Keratinocyte (primary cell): Measurements from ENCODE around the gene AQP6. TPM values are rescaled to one million over a fixed set of nuclear protein-coding genes. Genes with fewer than 3 reads are reported as not detected.

Source experiments
- DNase-seq: peaks from one replicate; pipeline ENCODE4 v3.0.0-alpha.2; 2011; ENCODE audit warnings: low read depth, missing footprints, low spot score
- FAIRE-seq: peaks from 2 replicates; lab custom pipeline; 2011; peaks lifted over from hg19 to GRCh38; lab: Jason Lieb, UNC
- H2AFZ ChIP-seq: 2 replicates; pipeline ENCODE4 v1.6.0; 2012; ENCODE audit warnings: low read length, control low read depth, inconsistent platforms; ENCODE audit not compliant: control insufficient read depth
- H3K27ac ChIP-seq: 2 replicates; pipeline ENCODE4 v1.5.1; 2011; ENCODE audit warnings: low read length; ENCODE audit not compliant: control insufficient read depth, insufficient read depth
- H3K27me3 ChIP-seq: 3 replicates; pipeline ENCODE4 v1.6.0; 2011; ENCODE audit warnings: low read length; ENCODE audit not compliant: control insufficient read depth, insufficient read depth; ENCODE audit errors: extremely low read depth
- H3K36me3 ChIP-seq, 2 experiments: 2 replicates in 1 of 2; 3 replicates in 1 of 2; pipeline ENCODE4 v1.5.1; 2011; ENCODE audit warnings: low read length in 2 of 2, mild to moderate bottlenecking in 1 of 2; ENCODE audit not compliant: control insufficient read depth in 2 of 2, insufficient read depth in 2 of 2; ENCODE audit errors: extremely low read depth in 1 of 2
- H3K4me1 ChIP-seq: 3 replicates; pipeline ENCODE4 v1.5.1; 2011; ENCODE audit warnings: low read length; ENCODE audit not compliant: control insufficient read depth, insufficient read depth; ENCODE audit errors: extremely low read depth
- H3K4me2 ChIP-seq: 3 replicates; pipeline ENCODE4 v1.6.0; 2011; ENCODE audit warnings: low read depth, low read length; ENCODE audit not compliant: control insufficient read depth, insufficient read depth; ENCODE audit errors: extremely low read depth
- H3K4me3 ChIP-seq, 3 experiments: fragments of 200-600 bp in 1 of 3; sonication (generic) in 1 of 3; 2 replicates in 2 of 3; 3 replicates in 1 of 3; pipeline ENCODE4 v1.5.1; 2011 to 2016; ENCODE audit warnings: low read length in 3 of 3, mild to moderate bottlenecking in 3 of 3, control low read depth in 2 of 3, inconsistent platforms in 1 of 3, low read depth in 1 of 3, mixed read lengths in 1 of 3, mixed run types in 1 of 3, moderate library complexity in 1 of 3; ENCODE audit not compliant: control insufficient read depth in 2 of 3, insufficient read depth in 2 of 3; ENCODE audit errors: extremely low read depth in 1 of 3
- H3K79me2 ChIP-seq: 2 replicates; pipeline ENCODE4 v1.6.0; 2012; ENCODE audit warnings: low read length; ENCODE audit not compliant: control insufficient read depth, insufficient read depth
- H3K9ac ChIP-seq: 3 replicates; pipeline ENCODE4 v1.6.0; 2011; ENCODE audit warnings: low read length; ENCODE audit not compliant: control insufficient read depth, insufficient read depth; ENCODE audit errors: extremely low read depth
- H3K9me1 ChIP-seq: 3 replicates; pipeline ENCODE4 v1.6.0; 2011; ENCODE audit warnings: low read length; ENCODE audit not compliant: control insufficient read depth, insufficient read depth; ENCODE audit errors: extremely low read depth
- H3K9me3 ChIP-seq: 2 replicates; pipeline ENCODE4 v1.5.1; 2012; ENCODE audit warnings: low read depth, low read length; ENCODE audit not compliant: control insufficient read depth
- H4K20me1 ChIP-seq: 3 replicates; pipeline ENCODE4 v1.6.0; 2011; ENCODE audit warnings: low read length; ENCODE audit not compliant: control insufficient read depth, insufficient read depth; ENCODE audit errors: extremely low read depth
- CTCF ChIP-seq, 3 experiments: IDR thresholded peaks in 1 of 3; conservative IDR thresholded peaks in 1 of 3; optimal IDR thresholded peaks in 1 of 3; 2 replicates in 2 of 3; 3 replicates in 1 of 3; pipeline versions ENCODE3 to v1.5.1; 2011; ENCODE audit warnings: low read length in 3 of 3, mild to moderate bottlenecking in 3 of 3, moderate library complexity in 2 of 3, control low read depth in 1 of 3, inconsistent platforms in 1 of 3; ENCODE audit not compliant: insufficient read depth in 2 of 3; ENCODE audit errors: extremely low read depth in 1 of 3
- EZH2 ChIP-seq: IDR thresholded peaks from one replicate; pipeline ENCODE4 v1.6.1; 2012; ENCODE audit warnings: inconsistent platforms, mild to moderate bottlenecking, low read length, moderate library complexity
- dilution Hi-C: fragments of 300-500 bp; cut with MboI; formaldehyde crosslinking; loops from one replicate; pipeline ENCODE4 v1.7.0; 2020; ENCODE audit warnings: low sequenced_read_pairs; ENCODE audit not compliant: extremely low pct_ligation_motif_present
- polyA minus RNA-seq, 3 experiments: library from RNA; depleted of rRNA, polyadenylated mRNA; stranded (reverse); fragments of >200 nt; gene quantifications; 1 replicate in 1 of 3; 2 replicates in 1 of 3; 3 replicates in 1 of 3; pipeline ENCODE4 v1.2.3, GENCODE V29; 2011
- polyA plus RNA-seq, 5 experiments: library from polyadenylated mRNA; depleted of rRNA in 3 of 5; stranded (reverse) in 3 of 5; stranded (forward) in 1 of 5; unstranded in 1 of 5; fragments of >200 nt; gene quantifications; 1 replicate in 1 of 5; 2 replicates in 3 of 5; 3 replicates in 1 of 5; pipeline versions ENCODE4 v1.2.1 to v1.2.3, GENCODE V29; 2011 to 2012; ENCODE audit warnings: missing spikeins in 2 of 5, low read depth in 1 of 5, low replicate concordance in 1 of 5

Gene AQP6
- polyA plus RNA-seq (0.28 to 0.57 TPM (median 0.45 TPM) in 3 replicates), polyA minus RNA-seq (0.26 to 0.89 TPM (median 0.39 TPM) in 3 replicates)
- polyA plus RNA-seq (2011; ENCODE audit: low read depth), result not detected
- 0.10 and 0.13 TPM in 2 replicates for polyA plus RNA-seq (2011; cell fraction: cytosol; rRNA removed)
- polyA plus RNA-seq (2011; cell fraction: nucleus; rRNA removed), result 0.84 and 1.1 TPM in 2 replicates
- 0.07 and 0.09 TPM in 2 replicates for polyA plus RNA-seq (2012; ENCODE audit: low replicate concordance)
- polyA minus RNA-seq (2011; cell fraction: cytosol; rRNA and poly(A)+ RNA removed), result not detected
- 0.11 and 1.2 TPM in 2 replicates for polyA minus RNA-seq (2011; cell fraction: nucleus; rRNA and poly(A)+ RNA removed)

GRCh38 chr12:49972641-49973360, at the start of gene AQP6:
AQP6 (plus strand) TSS chr12:49972947; CDS start chr12:49973174, 227 bp downstream.
- H2AFZ ChIP-seq, result no peak within 1 kb of the TSS
- H3K4me2 ChIP-seq, result no peak within 1 kb of the TSS
- no peak within 1 kb of the TSS for H3K9ac ChIP-seq
- FAIRE-seq, result no peak
- no peak within 1 kb of the TSS for H3K27ac ChIP-seq
- dilution Hi-C loops, result no loop called here
- H3K4me3 ChIP-seq, result no peak within 1 kb of the TSS
- no peaks in the 10 kb centered on the region for H3K9me1 ChIP-seq
- DNase-seq, result no peak
- TF ChIP-seq CTCF (optimal IDR thresholded peaks at IDR 0.05 in 1 of 3, IDR thresholded peaks at IDR 0.05 in 1 of 3, conservative IDR thresholded peaks at IDR 0.05 in 1 of 3; ENCODE audit: extremely low read depth in 1 of 3, insufficient read depth in 2 of 3, low read length in 3 of 3), result no peak
- no peaks in the 10 kb centered on the region for H3K79me2 ChIP-seq
- no peaks in the 10 kb centered on the region for H3K27me3 ChIP-seq
- H3K36me3 ChIP-seq, result no peaks in the 10 kb centered on the region
- H3K4me1 ChIP-seq, result peaks cover 14% of the 10 kb centered on the region
- H3K9me3 ChIP-seq, result no peaks in the 10 kb centered on the region
- no peaks in the 10 kb centered on the region for H4K20me1 ChIP-seq

- Histone ChIP-seq H4K20me1 (no peaks in the 10 kb centered on the region), H3K36me3 (no peaks in the 10 kb centered on the region), H3K9me1 (no peaks in the 10 kb centered on the region), H3K27me3 (peaks cover 5% of the 10 kb centered on the region), H3K79me2 (no peaks in the 10 kb centered on the region), H3K9ac (no peak overlapping the region), H3K9me3 (no peaks in the 10 kb centered on the region), H3K4me2 (no peak overlapping the region), H3K4me3 (no peak overlapping the region), H2AFZ (no peak overlapping the region), H3K27ac (no peak overlapping the region), H3K4me1 (no peaks in the 10 kb centered on the region)
- no peak for FAIRE-seq
- dilution Hi-C loops, result no loop called here
- no peak for TF ChIP-seq EZH2
- TF ChIP-seq CTCF (optimal IDR thresholded peaks at IDR 0.05 in 1 of 3, IDR thresholded peaks at IDR 0.05 in 1 of 3, conservative IDR thresholded peaks at IDR 0.05 in 1 of 3; ENCODE audit: extremely low read depth in 1 of 3, insufficient read depth in 2 of 3, low read length in 3 of 3), result no peak
- no peak for DNase-seq
Measured at GRCh38 chr12:49923035-49923644, 49.6 kb upstream of the AQP6 start.
